DMS153 treated with DMSO at 0.1 percent for 48 hours (cell line): Measurements from ENCODE around the gene GNAZ.

Source experiments
- DNase-seq: peaks from one replicate; lab custom pipeline; 2025; ENCODE audit not compliant: unreplicated experiment; lab: John Stamatoyannopoulos, UW

The GNAZ gene

DNA sequence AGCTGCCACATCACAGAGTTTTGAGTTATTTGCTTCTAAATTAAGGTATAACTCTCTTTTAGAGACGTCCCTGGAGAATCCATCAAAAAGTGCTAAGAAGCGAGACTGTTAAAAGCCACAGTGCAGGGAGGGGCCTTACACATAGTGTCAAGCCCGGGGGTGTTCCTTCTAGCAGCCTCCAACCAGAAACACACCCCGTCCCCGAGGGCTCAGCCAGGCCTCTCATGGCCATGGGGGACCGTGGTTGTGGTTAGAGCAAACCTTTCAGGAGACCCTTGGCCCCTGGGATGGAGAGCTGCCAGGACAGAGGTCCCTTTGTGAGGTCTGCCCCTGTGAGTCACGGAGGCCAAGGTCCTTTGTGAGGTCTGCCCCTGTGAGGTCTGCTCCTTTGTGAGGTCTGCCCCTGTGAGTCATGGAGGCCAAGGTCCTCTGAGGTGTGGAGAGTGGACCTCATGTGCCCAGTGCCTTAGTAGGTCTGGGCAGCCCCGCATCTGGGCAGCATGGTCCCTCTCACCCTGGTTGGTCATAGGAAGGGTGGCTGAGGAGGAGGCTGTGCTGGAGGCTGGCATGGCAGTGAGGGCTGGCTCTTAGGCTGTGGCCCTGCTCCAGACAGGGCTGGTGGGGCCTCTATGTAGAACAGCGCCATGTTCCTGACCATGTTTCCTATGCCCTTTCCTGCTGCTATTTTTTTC, 5.4 kb downstream of the GNAZ start:
- DNase-seq: no peak

DNA sequence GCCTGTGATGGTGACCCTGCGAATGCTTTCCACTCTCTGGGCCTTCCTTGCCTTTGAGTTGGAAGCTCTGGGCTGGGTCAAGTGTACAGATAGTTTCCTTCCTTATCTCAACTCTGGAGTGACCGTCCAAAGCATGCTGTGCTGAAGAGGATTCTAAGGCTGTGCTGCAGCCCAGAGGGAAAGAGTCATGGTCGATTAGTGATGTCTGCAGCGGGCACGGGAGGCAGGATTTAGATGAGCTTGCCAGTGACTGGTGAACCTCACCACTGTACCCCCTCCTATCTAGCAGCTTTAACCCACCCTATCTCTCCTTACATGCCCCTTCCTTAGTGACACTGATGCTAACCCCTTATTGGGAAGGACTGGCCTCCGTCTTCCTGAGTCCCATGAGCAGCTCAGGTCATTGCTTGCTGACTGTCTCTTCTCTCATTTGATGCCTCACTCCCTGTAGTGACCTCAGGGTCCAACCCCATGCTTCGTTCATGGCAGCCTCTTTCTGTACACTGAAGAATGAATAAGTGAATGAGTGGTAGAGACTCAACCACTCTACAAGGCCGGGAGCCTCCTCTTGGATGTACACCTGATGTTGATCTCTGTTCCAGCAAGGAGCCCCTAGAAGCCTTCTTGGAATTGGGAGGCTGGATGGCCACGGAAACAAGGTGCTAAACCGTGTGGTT, 6.7 kb downstream of the GNAZ start:
- DNase-seq: no peak

- DNase-seq: no peak
Observed at GRCh38 chr22:23077627-23078461, 7.5 kb downstream of the GNAZ start.

DNA sequence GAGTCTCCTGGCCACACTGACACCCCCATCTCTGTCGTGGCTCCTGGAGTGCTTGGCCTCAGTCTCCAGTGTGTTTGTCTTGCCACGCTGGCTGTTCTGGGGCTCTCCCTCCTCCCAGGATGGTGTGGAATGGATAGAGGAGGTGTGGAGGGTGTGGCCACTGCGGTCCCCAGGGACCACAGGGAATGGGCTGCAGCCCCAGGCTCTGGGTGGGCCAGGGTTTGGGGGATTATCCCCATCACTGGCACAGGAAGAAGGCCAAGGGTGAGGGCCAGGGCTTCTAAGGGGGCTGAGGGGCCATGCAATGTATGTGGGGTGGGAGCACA, 8.1 kb downstream of the GNAZ start:
- no peak for DNase-seq

DNA sequence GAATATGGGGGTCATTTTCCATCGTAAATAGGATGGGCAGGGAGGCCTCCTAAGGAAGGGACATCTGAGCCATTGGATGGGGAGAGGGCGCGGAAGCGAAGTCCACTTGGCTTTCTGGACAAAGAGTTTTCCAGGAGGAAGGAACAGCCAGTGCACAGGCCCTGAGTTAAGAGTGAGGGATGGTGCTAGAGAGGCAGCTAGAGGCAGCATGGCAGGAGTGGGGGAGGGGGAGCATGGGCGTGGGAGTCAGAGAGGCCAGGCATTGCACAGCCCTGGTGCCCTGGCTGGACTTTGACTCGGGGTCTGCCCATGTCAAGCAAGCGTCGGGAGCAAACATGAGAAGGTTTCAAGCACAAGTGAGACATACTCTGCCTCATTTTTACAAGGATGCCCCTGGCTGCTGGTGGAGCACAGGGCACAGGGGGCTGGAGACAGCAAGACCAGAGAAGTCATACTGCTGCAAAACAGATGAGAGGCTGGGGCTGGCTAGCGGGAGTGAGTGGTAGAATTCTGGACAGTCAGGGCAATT, 9.0 kb downstream of the GNAZ start:
- no peak for DNase-seq

- no peak for DNase-seq
Observed at GRCh38 chr22:23079814-23080521, 9.6 kb downstream of the GNAZ start.

DNA sequence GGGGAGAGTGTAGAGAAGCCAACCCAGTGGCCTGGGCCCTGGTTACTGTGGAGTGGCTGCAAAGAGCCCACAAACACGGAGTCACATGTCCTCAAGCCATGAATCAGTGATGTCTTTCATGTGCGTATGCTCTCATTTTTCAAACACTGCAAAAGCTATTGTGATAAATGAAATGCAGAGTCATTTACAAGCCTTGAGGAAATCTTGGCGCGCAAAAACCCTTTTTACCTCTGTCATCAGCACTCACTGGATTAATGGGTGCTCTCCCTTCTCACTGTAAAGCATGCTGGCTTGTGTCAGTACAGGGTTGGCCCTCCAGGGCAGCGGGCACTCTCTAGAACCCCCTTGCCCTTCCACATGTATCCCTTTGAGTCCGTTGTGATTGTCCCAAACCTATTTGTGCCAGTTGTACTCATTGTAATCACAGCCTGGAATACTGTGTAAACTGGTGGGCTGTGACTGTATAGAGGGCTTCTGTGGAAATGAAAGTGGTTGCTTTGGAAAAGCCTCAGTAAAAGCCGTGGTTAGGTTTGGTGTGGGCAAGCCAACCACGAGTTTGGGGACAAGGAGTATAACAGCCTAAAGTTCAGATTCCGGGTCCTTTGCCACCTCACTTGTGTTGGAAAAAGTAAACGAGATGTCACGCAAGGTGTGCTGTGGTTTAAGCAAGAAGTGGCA, 10.4 kb downstream of the GNAZ start:
- no peak for DNase-seq

GRCh38 chr22:23082534-23083314, 12.4 kb downstream of the GNAZ start:
- no peak for DNase-seq

- DNase-seq: no peak
Observed at GRCh38 chr22:23083315-23084021, 13.1 kb downstream of the GNAZ start.

GRCh38 chr22:23084453-23085350, 14.4 kb downstream of the GNAZ start:
- DNase-seq: no peak

GRCh38 chr22:23085351-23085671, 15.0 kb downstream of the GNAZ start:
- DNase-seq: no peak

- DNase-seq: no peak
Observed at GRCh38 chr22:23085785-23086184, 15.5 kb downstream of the GNAZ start.

DNA sequence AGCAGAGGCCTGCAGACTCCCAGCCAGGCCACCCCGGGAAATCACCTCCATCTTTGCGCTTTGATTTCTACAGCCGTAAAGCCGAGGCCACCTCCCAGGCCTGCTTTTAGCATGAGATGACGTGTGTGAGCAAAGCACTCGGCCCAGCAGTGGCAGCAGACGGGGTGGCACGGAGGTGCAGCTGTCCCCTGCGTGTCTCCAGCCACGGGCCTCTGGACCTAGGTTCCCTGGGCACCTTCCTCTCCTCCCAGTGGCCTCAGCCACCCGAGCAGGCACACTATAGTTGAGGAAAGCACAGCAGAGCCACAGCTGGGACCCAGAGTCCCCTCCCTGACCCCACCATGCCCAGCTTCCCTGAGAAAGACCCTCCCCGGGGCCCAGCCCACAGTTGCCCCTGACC, 15.9 kb downstream of the GNAZ start:
- DNase-seq: no peak

GRCh38 chr22:23086787-23087186, 16.5 kb downstream of the GNAZ start:
- no peak for DNase-seq

DNA sequence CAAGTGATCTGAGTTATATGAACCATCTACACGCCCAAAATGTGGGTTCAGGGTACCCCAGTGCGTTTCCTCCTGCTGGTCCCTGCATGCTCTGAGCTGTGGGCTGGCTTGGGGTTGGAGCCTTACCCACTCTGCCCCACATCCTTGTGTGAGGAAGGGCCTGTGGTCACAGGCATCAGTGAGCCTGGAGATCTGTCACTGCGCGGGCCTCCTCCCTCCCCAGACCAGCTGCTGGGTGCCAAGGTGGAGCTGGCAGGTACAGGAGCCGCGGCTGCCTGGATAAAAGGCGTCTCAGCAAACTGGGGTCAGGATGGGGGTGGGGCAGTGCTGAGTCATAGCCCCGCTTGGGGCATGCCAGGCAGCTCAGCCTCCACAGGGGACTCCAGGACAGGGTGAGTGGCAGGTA, 17.9 kb downstream of the GNAZ start:
- DNase-seq: no peak

DNA sequence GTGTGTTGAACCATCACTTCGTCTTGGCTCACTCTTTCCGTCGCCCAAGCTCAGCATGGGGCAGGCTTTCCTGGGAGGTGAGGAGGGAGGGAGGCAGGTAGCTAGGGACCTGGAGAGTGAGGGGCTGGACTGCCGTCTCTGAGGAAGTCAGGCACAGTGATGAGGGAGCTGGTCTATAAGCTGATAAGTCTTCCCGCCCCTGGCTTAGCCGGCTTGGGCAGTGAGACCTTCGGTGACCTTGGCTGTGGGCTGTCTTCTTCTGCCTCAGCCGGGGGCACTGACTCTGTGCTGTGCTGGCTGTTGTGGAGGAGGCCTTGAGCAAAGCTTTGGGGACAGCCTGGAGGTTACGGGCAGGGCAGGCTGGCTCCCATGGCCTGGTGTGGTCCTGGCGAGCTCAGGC, 18.7 kb downstream of the GNAZ start:
- no peak for DNase-seq

DNA sequence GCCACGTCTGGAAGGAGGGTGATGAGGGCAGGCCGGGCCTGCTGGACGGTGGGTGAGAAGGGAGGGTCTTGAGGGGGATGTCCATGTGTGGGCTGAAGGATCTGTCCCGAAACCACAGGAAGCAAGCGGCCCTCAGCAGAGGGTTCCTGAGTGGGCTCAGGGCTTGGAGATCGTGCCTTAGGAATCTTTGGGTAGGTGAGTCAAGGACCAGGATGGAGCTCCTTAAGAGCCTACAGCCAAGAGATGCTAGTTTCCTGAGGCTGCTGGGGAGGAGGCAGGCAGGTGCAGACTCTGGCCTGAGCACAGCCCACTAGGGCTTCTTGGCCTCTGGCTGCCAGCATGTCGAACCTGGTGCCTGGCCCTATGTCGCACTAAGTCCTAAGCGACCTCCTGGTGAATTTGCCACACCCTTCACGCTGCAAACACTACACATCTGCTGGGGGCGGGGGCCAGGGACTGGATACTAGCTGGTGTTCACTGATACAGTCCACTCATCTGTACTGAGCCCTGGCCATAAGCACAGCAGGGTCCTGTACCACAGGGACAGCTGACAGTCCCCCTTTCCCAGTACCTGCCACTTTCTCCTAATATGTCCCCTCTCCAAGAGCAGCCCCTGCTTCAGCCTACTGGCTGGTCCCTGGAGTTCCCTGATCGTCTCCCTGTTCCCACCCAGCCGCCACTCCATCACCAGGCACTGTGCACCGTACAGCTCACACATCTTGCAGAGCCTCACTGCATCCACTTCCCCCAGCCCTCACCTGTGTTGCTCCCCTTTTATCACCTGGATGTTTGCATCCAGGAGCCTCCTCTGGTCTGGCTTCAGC, 19.5 kb downstream of the GNAZ start:
- no peak for DNase-seq

DNA sequence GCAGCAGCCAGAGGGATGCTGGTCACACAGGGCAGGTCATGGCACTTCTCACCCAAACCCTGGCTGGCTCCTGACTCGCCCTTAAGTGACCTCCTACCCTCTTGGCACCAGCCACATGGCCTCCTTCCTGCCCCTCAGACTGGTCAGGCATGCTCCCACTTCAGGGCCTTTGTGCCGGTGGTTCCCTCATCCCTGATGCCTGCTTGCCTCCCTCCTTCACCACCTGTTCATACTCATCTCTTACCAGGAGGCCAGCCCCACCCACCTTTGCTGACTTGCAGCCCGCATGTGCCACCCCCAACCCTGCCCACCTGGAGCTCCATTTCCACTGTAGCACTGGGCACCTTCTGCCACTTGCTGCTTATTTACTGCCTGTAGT, 20.1 kb downstream of the GNAZ start:
- no peak for DNase-seq
